Stimulated activated CD8-positive, alpha-beta memory T cell treated with anti-CD3 and anti-CD28 coated beads, Interleukin-2, amount 100 ng/mL, for 1 hour (primary cell): Measurements from ENCODE around the gene TSTD1.
"Not testable (repeated sequence)": the region's sequence is repeated elsewhere in the genome, so short reads cannot be mapped to it uniquely, and the experiment has no call there.

Experiments used
- DNase-seq, 2 donors: peaks; one replicate each; pipeline ENCODE4 v3.0.0-alpha.2; 2020; ENCODE audit warnings: low read depth in 2 of 2

TSTD1 gene

DNA sequence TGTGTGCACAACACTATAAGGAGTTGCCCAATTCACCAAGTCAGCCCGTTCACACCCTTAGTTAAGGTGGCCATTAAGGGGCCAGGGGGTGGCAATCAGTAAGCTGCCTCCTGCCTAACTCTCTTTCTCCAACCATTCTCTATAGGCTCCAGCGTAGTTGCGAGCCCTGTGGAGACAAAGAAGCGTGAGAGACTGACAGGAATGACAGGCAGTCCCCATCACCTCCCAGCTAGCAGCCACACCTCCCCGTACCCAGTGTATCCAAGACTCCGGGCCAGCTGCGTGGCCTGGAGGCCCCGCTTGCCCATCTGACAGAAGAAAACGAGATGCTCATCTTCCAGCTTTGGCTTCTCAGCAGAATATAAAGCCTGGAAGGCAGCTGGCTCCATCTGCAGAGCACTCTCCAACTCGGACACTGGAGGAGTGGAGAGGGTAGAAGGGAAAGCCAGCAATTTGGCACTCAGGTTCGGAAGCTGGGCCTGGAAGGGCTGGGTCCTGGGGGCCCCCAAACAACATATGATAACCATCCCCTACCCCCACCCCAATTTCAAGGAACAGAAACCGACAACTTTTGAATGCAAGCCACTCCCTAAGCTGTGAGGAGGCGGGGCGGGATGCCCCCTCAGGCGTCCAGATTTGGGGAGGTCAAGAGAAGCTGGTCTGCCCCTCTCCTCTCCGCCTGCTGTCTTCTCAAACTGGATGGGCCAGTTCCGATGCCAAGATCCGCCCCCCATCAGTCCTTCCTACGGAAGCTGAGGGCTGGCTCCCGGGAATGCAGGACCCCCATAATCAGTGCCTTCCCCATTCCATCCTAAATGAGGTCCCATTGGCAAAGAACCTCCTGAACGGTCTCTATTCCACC lies 872 bp downstream of the TSTD1 start:
- DNase-seq: no peak

DNA sequence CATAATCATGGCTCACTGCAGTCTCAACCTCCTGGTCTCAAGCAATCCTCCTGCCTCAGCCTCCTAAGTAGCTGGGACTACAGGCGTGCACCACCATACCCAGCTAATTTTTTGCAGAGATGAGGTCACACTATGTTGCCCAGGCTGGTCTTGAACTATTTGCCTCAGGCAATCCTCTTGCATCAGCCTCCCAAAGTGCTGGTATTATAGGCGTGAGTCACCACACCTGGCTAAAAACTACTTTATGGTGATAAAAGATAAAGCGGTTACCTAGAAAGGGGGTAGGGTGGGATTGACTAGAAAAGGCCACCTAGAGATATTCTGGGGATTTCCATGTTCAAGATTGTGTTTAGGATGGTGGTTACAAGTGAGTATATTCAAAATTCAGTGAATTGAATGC lies 5.0 kb downstream of the TSTD1 start:
- DNase-seq: no peak

DNA sequence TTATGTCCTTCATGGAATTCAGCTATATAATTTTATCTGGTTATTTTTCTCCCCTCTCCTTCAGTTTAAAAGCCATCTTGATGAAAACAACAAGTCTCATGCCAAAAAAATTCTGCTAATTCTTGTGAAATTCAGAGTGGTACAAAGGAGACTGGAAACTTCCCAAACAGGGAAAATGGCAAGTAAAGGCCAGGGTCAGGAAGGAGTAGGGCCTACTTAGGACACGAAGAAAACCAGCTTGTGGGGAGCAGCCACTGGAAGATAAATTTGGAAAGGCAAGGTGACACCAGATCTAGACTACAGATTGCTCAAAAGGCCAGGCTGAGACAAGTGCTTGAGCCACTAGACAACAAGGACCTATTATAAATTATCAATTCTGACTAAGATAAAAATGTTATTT lies 6.4 kb downstream of the TSTD1 start:
- no peak for DNase-seq

DNA sequence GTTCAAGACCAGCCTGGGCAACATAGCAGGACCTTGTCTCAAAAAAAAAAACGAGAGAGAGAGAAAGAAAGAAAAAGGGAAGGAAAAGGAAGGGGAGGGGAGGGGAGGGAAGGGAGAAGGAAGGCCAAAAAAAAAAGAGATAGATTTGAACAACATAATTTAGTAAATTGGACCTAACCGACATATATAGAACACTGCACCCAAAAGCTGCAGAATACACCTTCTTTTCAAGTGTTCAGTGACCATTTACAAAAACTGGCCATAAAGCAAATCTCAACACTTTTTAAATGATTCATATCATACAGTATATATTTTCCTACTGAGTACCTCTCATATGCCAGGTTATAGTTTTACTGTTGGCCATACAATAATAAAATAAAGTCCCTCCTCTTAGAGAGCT lies 6.9 kb downstream of the TSTD1 start:
- DNase-seq: no peak

DNA sequence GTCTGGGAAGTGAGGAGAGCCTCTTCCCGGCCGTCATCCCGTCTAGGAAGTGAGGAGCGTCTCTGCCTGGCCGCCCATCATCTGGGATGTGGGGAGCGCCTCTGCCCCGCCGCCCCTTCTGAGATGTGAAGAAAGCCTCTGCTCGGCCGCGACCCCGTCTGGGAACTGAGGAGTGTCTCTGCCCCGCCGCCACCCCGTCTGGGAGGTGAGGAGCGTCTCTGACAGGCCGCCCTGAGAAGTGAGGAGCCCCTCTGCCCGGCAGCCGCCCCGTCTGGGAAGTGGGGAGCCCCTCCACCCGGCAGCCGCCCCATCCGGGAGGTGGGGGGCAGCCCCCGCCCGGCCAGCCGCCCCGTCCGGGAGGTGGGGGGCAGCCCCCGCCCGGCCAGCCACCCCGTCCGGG lies 9.3 kb downstream of the TSTD1 start:
- DNase-seq: not testable (repeated sequence)

DNA sequence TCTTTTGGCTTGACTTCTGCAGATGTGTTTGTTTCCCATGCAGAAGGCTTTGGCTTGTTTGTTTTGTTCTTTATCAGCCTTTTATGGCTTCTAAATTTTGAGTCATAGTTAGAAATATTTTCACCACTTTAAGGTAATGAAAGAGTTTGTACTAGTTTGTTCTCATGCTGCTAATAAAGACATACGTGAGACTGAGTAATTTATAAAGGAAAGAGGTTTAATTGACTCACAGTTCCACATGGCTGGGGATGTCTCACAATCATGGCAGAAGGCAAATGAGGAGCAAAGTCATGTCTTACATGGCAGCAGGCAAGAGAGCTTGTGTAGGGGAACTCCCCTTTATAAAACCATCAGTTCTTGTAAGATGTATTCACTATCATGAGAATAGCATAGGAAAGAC lies 11.8 kb downstream of the TSTD1 start:
- DNase-seq: not testable (repeated sequence)

DNA sequence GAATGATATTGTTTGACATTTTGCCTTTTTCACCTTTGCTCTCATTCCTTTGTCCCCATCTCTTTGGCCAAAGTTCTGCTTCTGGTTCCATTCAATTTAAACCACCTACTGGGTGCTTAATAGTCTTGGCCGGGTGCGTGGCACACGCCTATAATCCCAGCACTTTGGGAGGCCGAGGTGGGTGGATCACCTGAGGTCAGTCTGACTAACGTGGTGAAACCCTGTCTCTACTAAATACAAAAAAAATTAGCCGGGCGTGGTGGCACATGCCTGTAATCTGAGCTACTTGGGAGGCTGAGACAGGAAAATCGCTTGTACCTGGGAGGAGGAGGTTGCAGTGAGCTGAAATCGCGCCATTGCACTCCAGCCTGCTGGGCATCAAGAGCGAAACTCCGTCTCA lies 16.3 kb downstream of the TSTD1 start:
- DNase-seq: not testable (repeated sequence)

DNA sequence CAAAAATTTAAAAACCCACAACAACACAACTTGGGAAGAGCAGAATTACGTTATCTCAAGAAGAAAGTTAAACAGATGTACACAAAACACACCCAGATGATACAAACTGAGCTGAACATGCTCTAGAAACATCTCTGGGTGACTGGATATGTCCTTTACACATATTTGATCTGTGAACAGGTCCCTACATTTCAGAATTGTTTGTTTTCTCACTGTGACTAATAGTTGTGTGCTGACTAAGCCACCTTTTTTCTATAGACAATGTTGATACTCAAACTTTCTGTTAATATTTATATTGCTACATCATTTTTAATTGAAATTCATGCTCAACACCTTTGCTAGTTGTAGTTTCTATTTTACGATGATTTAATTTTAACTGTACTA lies 16.8 kb downstream of the TSTD1 start:
- no peak for DNase-seq

DNA sequence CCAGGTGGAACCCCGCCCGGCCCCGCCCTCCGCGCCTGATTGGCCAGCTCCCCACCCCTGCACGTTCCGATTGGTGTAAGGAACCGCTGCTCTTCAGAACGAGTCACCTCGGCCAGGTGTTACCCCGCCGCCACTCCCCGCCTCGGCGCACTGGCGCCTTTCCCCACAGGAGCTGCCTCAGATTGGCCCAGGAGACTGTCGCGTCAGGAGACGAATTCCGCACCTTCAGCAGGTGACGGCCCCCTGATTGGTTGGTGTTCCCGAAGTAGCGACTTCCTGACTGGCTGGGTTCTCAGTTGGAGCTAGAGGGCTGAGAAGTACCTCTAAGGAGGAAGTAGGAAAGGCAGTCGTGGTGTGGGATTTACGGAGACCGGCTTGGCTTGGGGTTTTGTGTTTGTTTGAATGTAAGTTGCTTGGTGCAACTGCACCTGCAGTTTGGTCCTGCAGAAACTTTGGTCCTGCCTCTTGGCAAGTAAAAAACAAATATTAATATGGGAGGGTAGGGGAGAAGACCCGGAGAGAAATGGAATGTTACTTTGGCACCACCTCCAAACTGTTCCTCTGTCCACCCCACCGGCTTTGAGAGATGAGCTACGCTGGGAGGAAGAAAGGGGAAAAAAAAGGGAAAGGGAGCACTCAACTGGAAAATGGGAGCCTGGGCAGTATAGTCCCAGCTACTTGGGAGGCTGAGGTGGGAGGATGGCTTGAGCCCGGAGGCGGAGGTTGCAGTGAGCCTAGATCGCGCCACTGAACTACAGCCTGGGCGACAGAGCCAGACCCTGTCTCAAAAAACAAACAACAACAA lies 17.4 kb downstream of the TSTD1 start:
- DNase-seq: peak; percentile 78 to 79

DNA sequence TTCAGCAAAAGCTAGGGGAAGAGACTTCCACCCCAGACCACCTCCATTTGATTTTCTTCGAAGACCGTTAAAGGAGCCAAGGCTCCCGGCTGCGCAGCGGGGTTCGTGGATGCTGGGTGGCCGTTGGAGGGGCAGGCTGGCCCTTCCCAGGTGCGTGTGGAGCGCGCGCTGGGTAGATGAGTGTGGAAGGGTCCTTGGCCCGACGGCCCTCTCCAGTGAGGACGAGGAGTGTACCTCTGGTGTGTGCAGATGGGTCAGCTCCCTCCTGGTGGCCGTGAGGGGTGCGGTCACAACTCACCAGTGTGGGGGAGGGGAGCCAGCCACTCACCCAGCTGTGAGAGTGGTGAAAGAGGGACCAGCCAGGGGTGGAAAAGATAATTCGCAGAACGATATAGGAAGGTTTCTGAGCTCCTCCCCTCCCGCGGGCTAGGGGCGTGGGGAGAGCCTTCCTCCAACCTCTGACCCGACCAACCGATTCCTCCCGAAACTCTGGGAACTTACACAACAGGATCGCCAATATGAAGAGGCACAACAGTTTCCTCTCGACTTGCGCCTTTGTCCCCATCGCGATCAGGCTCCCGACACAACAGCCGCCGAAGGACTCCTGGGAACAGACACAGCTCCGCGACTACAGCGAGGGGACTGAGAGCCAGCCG lies 18.1 kb downstream of the TSTD1 start, which contains the start of gene F11R:
TSS of gene F11R (minus strand) at position 644 of the 656 bp plus-strand sequence. CDS start at position 565, 79 bp downstream.
- no peak for DNase-seq

DNA sequence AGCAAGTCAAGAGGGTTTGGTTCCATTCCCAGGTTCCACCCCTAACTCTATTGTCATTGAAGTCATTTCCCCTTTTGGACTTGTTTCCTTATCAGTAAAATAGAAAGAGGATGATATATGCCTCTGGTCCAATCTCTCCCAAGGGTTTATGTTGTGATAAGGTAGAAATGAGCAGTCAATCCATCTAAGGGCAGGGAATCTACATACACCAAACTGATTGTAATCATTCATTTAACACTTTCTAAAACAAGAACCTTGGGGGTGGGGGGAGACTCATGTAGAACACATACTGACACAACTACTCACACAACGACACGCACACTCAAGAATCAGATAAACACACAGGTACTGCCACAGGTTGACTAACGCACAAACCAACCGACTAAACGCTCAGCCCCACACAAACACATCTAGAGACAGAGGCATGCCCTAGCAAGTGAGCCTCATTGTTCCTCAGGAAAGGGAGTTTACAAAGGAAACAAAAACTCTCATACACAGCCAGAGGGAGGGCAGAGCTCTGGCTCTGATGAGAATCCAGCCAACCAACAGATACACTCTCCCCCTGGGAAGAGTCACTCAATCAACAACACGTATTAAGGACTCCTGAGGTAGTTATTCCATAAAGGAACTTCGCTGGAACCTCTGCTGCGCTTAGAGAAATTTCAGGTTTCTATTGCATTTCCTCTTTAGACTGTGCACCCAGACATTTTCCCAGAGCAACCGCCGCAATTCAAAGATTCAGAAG lies 18.8 kb downstream of the TSTD1 start:
- no peak for DNase-seq

DNA sequence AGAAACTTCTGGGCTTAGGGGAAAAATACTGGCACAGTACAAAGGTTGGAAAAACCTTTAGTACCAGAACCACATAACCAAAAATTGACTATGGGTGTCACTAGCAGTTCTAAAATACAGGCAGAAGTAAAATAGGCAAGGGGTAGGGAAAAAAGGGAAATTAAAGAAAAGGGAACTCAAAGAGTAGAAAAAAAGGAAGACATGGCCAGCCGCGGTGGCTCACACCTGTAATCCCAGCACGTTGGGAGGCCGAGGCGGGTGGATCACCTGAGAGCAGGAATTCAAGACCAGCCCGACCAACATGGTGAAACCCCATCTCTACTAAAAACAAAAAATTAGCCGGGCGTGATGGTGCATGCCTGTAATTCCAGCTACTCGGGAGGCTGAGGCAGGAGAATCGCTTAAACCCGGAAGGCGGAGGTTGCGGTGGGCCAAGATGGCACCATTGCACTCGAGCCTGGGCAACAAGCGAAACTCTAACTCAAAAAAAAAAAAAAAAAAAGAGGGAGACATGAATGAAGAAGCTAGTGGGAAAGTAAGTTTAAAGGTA lies 19.6 kb downstream of the TSTD1 start:
- not testable (repeated sequence) for DNase-seq

DNA sequence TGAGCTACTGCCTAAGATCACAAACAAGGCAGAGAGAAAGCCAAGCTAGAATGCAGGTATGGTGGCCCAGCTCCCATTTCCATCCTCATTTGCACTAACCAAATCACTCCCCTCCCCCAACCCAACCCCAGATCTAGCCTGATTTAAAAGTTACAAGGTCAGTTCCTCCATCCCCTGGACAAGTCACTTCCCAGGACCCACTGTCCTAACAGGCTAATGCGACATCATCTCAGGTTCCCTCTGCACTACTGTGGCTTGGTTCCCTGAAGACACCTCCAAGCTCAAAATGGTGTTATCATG lies 20.2 kb downstream of the TSTD1 start:
- no peak for DNase-seq

DNA sequence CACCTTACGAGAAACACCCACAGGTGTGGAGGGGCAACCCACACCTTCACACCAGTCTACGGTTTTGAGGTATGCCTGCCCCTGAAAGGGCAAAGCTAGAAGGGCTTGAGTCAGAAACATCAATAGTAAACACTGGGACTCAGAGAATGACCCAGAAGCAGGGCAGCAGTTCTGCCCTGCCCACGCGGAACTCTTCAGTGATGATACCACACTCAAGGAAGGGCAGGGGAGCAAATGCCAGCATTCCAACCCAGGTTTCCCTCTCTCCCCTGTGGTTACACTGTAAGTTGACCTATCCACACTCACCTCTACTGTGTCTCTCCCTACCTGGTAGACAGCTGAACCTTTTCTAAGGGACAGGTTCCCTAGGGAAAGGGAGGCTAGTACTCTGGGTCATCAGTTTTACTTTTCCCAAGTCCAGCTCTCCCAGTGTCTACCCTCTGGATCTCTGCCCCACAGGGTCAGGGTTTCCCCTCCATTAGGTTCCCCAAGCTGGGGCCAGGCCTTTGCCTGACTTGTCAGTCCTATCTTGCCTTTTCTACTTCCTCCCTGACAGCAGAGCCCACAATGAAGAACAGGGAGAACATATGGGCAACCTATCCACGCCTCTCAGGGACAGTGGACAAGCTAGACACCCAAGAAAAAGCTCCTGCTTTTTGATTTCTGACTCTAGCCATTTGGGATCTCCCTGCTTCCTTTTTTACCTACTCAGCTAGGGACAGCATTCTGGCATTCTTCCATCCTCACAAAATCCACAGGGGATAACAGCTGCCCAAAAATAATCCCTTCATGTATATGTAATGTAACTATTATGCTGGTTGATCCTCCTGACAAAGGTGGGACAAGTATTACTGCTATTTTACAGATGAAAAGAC lies 20.8 kb downstream of the TSTD1 start:
- DNase-seq: no peak

DNA sequence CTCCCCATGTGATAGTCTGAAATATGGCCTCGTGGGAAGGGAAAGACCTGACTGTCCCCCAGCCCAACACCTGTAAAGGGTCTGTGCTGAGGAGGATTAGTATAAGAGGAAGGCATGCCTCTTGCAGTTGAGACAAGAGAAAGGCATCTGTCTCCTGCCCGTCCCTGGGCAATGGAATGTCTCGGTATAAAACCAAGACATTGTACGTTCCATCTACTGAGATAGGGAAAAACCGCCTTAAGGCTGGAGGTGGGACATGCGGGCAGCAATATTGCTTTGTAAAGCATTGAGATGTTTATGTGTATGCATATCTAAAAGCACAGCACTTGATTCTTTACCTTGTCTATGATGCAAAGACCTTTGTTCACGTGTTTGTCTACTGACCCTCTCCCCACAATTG lies 21.6 kb downstream of the TSTD1 start:
- not testable (repeated sequence) for DNase-seq

DNA sequence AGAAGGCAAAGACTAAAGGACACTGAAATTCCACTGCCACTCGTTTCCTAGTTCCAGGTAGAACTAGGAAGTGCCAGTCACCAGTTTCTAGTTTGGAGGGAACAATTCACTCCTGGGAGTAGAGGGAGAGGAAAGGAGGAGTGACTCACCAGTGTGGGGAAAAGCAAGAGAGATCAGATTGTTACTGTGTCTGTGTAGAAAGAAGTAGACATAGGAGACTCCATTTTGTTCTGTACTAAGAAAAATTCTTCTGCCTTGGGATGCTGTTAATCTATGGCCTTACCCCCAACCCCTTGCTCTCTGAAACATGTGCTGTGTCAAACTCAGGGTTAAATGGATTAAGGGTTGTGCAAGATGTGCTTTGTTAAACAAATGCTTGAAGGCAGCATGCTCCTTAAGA lies 22.1 kb downstream of the TSTD1 start:
- not testable (repeated sequence) for DNase-seq

DNA sequence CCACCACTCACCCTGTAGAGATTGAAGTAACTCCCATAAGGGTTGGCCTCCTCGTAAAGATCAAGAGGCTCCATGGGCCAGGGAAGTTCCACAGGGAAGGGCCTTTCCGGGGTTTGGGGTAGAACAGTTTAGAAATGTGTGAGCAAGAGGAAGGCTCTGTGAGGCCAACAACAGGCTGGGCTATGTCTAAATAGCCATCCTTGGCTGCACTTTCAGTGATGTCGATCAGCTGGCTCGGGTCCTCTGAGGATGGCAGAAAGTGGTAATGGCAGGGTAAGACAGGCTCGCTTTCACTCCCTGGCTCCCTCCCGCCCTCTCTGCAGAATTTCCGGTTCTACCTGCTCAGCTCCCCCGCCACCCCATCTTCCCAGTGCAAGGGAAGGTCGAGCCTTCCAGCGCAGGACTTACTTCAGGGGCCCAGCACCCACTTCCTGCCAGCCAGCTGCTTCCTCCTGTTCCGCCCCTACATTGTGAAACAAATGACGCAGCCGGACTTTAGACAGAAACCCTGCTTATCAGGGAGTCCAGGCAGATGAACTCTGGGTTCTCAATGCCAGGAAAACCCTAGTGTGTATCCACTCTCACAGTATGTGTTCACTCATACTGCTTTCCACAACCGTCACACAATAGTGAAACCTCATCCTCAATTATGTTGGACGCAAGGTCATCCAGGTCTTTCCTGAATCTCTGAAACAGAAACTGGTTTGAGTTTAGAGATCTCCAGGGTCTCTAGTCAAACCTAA lies 25.1 kb downstream of the TSTD1 start:
- DNase-seq: peak; percentile 34 to 38

DNA sequence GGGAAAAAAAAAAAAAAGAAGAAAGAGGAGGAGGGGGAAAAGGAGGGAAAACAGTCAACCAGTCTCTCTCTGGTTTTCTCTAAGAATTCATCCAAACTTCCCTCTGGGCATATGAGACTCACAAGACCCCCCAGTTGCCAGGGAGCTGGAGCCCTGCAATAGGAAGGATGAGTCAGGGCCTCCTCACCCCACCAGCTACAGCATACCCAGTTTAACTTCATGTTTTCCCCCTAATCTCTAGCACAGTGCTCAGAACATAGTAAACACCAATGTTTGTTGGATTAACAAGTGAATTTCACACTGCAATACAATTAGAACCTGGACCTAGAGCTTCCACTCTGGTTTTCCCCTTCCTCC lies 25.7 kb downstream of the TSTD1 start:
- no peak for DNase-seq

DNA sequence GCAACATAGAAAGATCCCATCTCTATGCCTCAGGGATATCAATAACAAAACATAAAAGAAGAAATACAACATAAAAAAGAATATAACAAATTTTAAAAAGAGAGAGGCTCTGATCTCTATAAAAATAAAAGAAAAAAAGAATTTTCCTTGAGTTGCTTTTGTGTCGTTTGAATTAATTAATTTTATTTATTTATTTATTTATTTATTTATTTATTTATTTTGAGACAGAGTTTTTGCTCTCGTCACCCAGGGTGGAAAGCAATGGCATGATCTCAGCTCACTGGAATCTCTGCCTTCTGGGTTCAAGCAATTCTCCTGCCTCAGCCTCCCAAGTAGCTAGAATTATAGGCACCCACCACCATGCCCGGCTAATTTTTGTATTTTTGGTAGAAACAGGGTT lies 26.3 kb downstream of the TSTD1 start:
- DNase-seq: no peak
